Measurements from ENCODE around the gene EED. TPM values are rescaled to one million over a fixed set of nuclear protein-coding genes. Genes with fewer than 3 reads are reported as not detected.

EED gene
- total and polyA plus RNA-seq, 9 of the 15 experiments (the other 6 are each of a cell fraction or from before 2014, with no cell fraction given) = 33.0 to 110 (median 55.1) TPM

DNA sequence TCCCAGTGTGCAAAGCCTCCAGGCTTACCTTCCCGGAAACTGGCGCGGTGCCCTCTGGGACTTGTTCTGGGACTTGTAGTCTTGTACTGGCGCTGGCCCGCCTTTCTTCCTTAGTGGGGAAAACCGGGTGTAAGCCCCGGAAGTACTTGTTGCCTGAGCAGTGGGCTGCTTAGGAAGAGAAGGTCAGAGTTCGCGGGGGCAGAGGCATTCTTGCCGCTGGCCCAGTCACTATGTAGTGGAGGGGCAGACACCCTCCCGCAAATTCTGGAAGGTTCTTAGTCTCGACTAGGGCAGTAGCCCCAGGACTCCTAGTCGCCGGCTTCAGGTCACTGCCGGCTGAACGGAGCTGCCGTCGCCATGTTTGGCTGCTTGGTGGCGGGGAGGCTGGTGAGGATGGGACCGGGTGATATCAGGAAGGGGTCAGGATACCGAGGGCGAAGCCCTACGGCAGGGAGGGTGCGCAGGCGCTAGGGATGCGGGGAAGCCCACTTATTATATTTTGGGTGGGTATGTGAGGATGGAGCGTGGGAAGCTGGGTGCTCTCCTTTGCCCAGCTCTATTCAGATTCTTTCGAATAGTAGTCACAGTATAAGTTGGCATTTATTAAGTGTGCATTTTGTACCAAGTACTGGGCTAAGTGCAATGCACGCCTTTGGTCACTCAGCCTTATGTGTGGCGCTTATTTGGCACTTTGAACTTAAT lies 57.7 kb downstream of the EED start, which contains the start of gene HIKESHI (continued):
- no peak for TF ChIP-seq HIVEP1 (CRISPR knock-in tag; IDR thresholded peaks at IDR 0.05)
- no peak; the same call in 1 of the 2 replicates for TF ChIP-seq CTBP1 (IDR thresholded peaks at IDR 0.05; ENCODE audit: borderline replicate concordance)
- peak; percentile 94 for TF ChIP-seq ZNF175 (CRISPR knock-in tag; IDR thresholded peaks at IDR 0.05; ENCODE audit: low read depth)
- TF ChIP-seq PTTG1 (tag; IDR thresholded peaks at IDR 0.05; ENCODE audit: low read depth) = no peak
- TF ChIP-seq SRSF9 (IDR thresholded peaks at IDR 0.05; ENCODE audit: borderline replicate concordance, low read depth, low read length) = no peak
- TF ChIP-seq ZNF444 (CRISPR knock-in tag; IDR thresholded peaks at IDR 0.05) = no peak
- no peak for TF ChIP-seq PCBP2 (IDR thresholded peaks at IDR 0.05; ENCODE audit: low read depth, low read length, poor library complexity, severe bottlenecking)
- no peak for TF ChIP-seq NUFIP1 (IDR thresholded peaks at IDR 0.05; ENCODE audit: partially characterized antibody)
- TF ChIP-seq RBM22 (IDR thresholded peaks at IDR 0.05; ENCODE audit: low read depth, low read length, poor library complexity, severe bottlenecking) = no peak
- TF ChIP-seq, protein P1, sequence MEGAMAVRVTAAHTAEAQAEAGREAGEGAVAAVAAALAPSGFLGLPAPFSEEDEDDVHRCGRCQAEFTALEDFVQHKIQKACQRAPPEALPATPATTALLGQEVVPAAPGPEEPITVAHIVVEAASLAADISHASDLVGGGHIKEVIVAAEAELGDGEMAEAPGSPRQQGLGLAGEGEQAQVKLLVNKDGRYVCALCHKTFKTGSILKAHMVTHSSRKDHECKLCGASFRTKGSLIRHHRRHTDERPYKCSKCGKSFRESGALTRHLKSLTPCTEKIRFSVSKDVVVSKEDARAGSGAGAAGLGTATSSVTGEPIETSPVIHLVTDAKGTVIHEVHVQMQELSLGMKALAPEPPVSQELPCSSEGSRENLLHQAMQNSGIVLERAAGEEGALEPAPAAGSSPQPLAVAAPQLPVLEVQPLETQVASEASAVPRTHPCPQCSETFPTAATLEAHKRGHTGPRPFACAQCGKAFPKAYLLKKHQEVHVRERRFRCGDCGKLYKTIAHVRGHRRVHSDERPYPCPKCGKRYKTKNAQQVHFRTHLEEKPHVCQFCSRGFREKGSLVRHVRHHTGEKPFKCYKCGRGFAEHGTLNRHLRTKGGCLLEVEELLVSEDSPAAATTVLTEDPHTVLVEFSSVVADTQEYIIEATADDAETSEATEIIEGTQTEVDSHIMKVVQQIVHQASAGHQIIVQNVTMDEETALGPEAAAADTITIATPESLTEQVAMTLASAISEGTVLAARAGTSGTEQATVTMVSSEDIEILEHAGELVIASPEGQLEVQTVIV (CRISPR knock-in tag; IDR thresholded peaks at IDR 0.05; ENCODE audit: borderline replicate concordance) = no peak
- TF ChIP-seq KLF10 (CRISPR knock-in tag; IDR thresholded peaks at IDR 0.05) = no peak
